ENCODE results near the gene NSMCE4A. TPM values are rescaled to one million over a fixed set of nuclear protein-coding genes. Genes with fewer than 3 reads are reported as not detected.
A peak's percentile ranks its signal among the peaks of the same experiment; 100 is the strongest.

NSMCE4A gene
- total and polyA plus RNA-seq, 9 of the 15 experiments (the other 6 are each of a cell fraction or from before 2014, with no cell fraction given): 8.4 to 88.5 (median 46.4) TPM

DNA sequence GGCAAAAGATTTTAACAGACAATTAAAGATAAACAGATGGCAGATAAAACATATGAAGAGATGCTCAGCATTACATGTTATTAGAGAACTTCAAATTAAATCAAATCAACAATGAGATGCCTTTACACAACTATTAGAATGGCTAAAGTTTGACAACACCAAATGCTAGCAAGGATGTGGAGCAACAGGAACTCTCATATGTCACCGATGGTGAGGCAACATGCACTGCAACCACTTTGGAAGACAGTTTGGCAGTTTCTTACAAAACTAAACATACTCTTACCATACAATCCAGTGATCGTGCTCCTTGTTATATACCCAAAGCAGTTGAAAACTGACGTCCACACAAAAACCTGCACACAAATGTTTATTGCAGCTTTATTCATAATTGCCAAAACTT lies 33.5 kb downstream of the NSMCE4A start:
- DNase-seq (ENCODE audit: extremely low read depth in 1 of 4, low spot score in 3 of 4) (no peak), FAIRE-seq (no peak), ATAC-seq (no peak)
- Histone ChIP-seq H2AFZ (ENCODE audit: low read depth, low read length) (no peak overlapping the region), H3K9me1 (ENCODE audit: control insufficient read depth, insufficient read depth, low read length) (no peaks in the 10 kb centered on the region), H3K4me3 (no peak overlapping the region), H3K27ac (ENCODE audit: extremely low read depth, low read depth, low read length) (no peak overlapping the region), H3K9ac (ENCODE audit: insufficient read depth in 1 of 2, low read depth in 2 of 2, low read length in 2 of 2) (no peak overlapping the region), H3K27me3 (ENCODE audit: control insufficient read depth in 2 of 2, insufficient read depth in 2 of 2, low read length in 2 of 2) (no peaks in the 10 kb centered on the region), H3K4me1 (replicated peaks in 1 of 2; ENCODE audit: control insufficient read depth in 2 of 2, insufficient read depth in 2 of 2, low read length in 2 of 2) (no peaks in the 10 kb centered on the region; a peak in 2 of 5 replicates), H3K4me2 (ENCODE audit: insufficient read depth, low read length) (no peak overlapping the region), H3K9me3 (replicated peaks; ENCODE audit: control insufficient read depth, insufficient read depth, low read depth, low read length) (no peaks in the 10 kb centered on the region), H4K20me1 (replicated peaks; ENCODE audit: control insufficient read depth, insufficient read depth, low read length) (no peaks in the 10 kb centered on the region), H3K36me3 (ENCODE audit: control insufficient read depth, insufficient read depth, low read length) (no peaks in the 10 kb centered on the region), H3K79me2 (ENCODE audit: control insufficient read depth, insufficient read depth, low read length) (no peaks in the 10 kb centered on the region)
- BruUV-seq (replicated peaks): no TSS peak
- in situ Hi-C loops (cut with MboI): no loop called here
- ChIA-PET CTCF (ENCODE audit: low intra/inter-chr PET ratio) (no interaction called here), POLR2A (no interaction called here)
- 15% methylated on average over 3 of the region's 3 CpGs for WGBS (ENCODE audit: insufficient coverage, low coverage, missing lambda C conversion rate)
- intact Hi-C loops (cut with micrococcal nuclease): no loop called here
- TF ChIP-seq BCLAF1 (IDR thresholded peaks at IDR 0.05; ENCODE audit: borderline replicate concordance in 1 of 2, control insufficient read depth in 1 of 2, low read depth in 2 of 2, low read length in 1 of 2) (no peak), ZKSCAN3 (CRISPR knock-in tag; IDR thresholded peaks at IDR 0.05) (no peak)

DNA sequence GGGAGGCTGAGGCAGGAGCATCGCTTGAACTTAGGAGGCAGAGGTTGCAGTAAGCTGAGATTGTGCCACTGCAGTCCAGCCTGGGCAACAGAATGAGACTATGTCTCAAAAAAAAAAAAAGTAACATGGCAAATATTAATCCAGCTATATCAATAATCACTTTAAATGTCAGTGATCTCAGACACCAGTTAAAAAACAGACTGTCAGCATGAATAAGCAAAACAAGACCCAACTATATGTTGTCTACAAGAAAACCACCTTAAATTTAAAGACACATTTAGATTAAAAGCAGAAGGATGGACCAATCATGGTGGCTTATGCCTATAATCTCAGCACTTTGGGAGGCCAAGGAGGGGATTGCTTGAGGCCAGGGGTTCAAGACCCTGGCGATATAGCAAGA lies 38.7 kb downstream of the NSMCE4A start:
- peaks cover 0 to 4% of the 10 kb centered on the region in 2 experiments; a peak in 3 of 5 replicates for H3K4me1 ChIP-seq (replicated peaks in 1 of 2; ENCODE audit: control insufficient read depth in 2 of 2, insufficient read depth in 2 of 2, low read length in 2 of 2)
- H3K9me1 ChIP-seq (ENCODE audit: control insufficient read depth, insufficient read depth, low read length): no peaks in the 10 kb centered on the region
- FAIRE-seq: no peak
- H3K27ac ChIP-seq (ENCODE audit: extremely low read depth, low read depth, low read length): no peak overlapping the region
- no peak for DNase-seq (ENCODE audit: extremely low read depth in 1 of 4, low spot score in 3 of 4)
- H4K20me1 ChIP-seq (replicated peaks; ENCODE audit: control insufficient read depth, insufficient read depth, low read length): no peaks in the 10 kb centered on the region
- no peak overlapping the region for H2AFZ ChIP-seq (ENCODE audit: low read depth, low read length)
- ChIA-PET POLR2A (no interaction called here), CTCF (ENCODE audit: low intra/inter-chr PET ratio) (no interaction called here)
- no peaks in the 10 kb centered on the region for H3K79me2 ChIP-seq (ENCODE audit: control insufficient read depth, insufficient read depth, low read length)
- no peak overlapping the region for H3K4me3 ChIP-seq
- no peak for ATAC-seq
- intact Hi-C loops (cut with micrococcal nuclease): no loop called here
- no peaks in the 10 kb centered on the region for H3K9me3 ChIP-seq (replicated peaks; ENCODE audit: control insufficient read depth, insufficient read depth, low read depth, low read length)
- TF ChIP-seq C11orf30 (IDR thresholded peaks at IDR 0.05; ENCODE audit: low read depth): peak; percentile 54
- TF ChIP-seq ZNF316 (IDR thresholded peaks at IDR 0.05): peak; percentile 67
- TF ChIP-seq RUNX1 (IDR thresholded peaks at IDR 0.05; ENCODE audit: low read depth): no peak
- no TSS peak for BruUV-seq (replicated peaks)
- H3K36me3 ChIP-seq (ENCODE audit: control insufficient read depth, insufficient read depth, low read length): no peaks in the 10 kb centered on the region
- in situ Hi-C loops (cut with MboI): no loop called here
- no peaks in the 10 kb centered on the region for H3K27me3 ChIP-seq (ENCODE audit: control insufficient read depth in 2 of 2, insufficient read depth in 2 of 2, low read length in 2 of 2)
- no peak overlapping the region for H3K9ac ChIP-seq (ENCODE audit: insufficient read depth in 1 of 2, low read depth in 2 of 2, low read length in 2 of 2)
- no peak overlapping the region for H3K4me2 ChIP-seq (ENCODE audit: insufficient read depth, low read length)
- WGBS (ENCODE audit: insufficient coverage, low coverage, missing lambda C conversion rate): 33% methylated on average over 1 of the region's 2 CpGs

All from K562 (cell line).